GM18867 (cell line): ENCODE data around the gene LRP1B.

Experiments
- ATAC-seq: cut with Tn5 transposase; IDR thresholded peaks from one replicate; pipeline ENCODE4 v1.9.1; 2021; ENCODE audit warnings: mild to moderate bottlenecking, moderate library complexity; ENCODE audit not compliant: unreplicated experiment

Gene LRP1B

GRCh38 chr2:140761807-140762206, 1369.0 kb downstream of the LRP1B start:
- ATAC-seq: no peak

DNA sequence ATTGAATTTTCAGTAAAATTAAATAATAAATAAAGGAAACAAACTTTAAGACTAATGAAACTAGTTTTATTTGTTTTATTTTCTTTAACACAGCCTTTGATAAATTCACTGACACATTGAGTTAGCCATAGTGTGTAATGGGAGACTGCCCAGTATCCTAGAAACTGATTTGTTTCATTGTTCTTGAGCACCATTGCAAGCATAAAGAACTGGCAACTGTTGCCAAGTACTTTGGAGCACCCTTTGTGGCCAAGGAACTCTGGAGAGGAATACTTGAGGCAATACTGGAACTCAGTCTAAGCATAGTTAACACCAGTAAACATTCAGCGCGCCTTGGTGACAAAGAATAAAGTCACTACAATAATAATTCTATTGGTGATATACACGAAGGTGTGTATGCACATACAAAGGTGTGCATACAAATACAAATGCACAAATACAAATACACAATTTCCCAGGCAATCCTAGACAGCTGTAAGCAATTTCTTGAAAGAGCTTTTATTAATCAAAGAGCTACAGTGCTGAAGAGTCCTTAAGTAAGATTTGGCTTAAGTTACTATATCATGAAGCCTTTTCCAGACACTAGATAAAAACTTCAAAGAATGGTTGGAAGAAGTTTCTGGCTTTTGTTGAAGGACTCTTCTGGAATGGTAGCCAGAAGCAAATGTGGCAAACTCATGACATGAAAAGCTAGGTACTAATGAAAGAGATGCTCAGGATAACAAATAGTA, 1371.2 kb downstream of the LRP1B start:
- ATAC-seq: no peak

- peak; percentile 89 for ATAC-seq
Measured at GRCh38 chr2:140747665-140748064, 1383.2 kb downstream of the LRP1B start.

DNA sequence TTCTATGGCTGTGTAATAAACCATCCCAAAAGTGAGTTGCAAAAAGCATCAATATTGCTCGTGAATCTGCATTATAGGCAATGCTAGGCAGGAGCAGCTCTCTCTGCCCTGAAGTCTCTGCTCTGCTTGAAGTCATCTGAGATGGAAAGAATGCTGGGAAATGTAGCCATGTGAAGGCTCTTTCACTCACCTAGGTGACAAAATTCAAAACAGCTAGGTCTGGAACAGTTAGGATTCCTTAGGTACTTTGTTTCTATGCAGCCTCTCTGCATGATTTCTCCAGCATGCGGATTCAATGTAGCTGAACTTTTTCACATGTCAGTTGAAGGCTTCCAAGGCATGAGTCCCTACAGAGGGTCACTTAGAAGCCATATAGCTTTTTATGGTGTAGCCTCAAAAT, 1383.7 kb downstream of the LRP1B start:
- ATAC-seq: peak; percentile 3

DNA sequence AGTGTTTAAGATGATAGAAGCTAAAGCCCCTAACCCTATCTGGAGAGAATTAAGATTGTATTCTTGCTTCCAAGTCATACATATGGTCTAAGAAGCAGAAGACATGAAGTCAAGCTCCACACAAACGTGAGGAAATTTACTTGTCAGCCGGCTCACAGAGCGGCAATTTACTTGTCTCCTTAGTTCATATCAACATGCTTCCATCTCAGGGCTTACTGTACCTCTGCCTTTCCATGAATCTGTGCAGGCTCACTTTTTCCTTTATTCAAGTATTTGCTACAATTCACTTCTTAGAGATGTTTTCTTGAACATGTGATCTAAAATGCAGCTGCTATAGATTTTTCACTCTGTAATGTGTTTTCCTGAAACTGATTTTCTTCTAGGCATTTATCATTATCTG, 1386.4 kb downstream of the LRP1B start:
- no peak for ATAC-seq

DNA sequence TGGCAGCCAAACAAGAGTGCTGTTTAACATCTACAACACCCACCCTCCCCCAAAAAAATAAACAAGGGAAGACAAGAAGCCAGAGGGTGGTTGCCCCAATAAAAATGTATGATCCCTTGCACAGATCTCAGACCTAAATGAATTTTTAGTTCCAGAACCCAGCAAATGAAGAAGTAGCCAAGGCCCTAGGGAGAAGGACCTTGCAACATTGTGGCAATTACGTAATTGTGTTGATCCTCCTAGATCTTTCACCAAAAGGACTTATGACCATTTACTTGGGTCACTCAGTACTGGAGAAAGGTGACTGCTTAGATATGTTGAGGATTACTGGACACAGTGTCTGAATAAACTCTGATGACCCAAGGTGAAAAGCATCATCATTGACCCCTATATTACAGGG, 1393.8 kb downstream of the LRP1B start:
- no peak for ATAC-seq

DNA sequence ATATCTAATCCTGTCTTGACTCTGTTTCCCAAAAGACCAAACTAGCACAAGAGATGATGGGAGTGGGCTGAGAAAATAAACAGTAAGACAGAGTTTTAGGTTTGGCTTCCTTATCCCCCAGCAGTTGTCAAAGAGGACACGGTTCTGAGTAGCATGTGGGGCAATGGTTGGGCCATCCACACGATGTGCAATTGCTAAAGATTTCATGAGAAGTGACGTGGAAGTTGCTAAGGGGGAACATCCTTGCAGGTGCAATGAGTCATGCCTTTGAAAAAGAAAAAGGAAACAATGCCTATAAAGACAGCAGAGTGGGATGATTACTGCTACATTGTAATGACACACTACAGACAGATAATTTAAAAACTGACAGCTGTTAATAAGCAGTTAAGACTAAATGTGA, 1395.8 kb downstream of the LRP1B start:
- no peak for ATAC-seq

GRCh38 chr2:140718999-140719398, 1411.8 kb downstream of the LRP1B start:
- ATAC-seq: no peak

GRCh38 chr2:140717481-140717880, 1413.3 kb downstream of the LRP1B start:
- ATAC-seq: no peak

GRCh38 chr2:140714586-140714985, 1416.2 kb downstream of the LRP1B start:
- ATAC-seq: no peak

GRCh38 chr2:140711867-140712266, 1418.9 kb downstream of the LRP1B start:
- ATAC-seq: no peak

- no peak for ATAC-seq
Measured at GRCh38 chr2:140701726-140702125, 1429.1 kb downstream of the LRP1B start.

DNA sequence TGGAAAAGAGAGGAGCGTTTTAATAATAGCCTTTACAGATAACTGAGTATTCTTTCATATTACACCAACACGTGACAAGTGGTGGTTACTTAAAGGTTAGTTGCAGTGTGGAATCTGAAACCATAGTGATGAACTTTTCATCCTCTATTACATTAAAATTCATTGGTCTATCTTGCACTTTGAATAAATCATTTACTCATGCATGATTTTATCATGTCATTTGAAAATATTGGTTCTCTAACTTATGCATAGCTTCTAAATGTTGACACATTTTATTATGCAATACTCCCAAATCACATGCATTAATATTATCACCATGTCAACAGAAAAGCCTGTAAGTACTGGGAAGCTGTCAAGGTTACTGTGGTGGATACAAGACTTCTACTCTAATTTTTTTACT, 1432.2 kb downstream of the LRP1B start:
- no peak for ATAC-seq

- no peak for ATAC-seq
Measured at GRCh38 chr2:140696449-140696848, 1434.4 kb downstream of the LRP1B start.

- no peak for ATAC-seq
Measured at GRCh38 chr2:140695155-140695554, 1435.7 kb downstream of the LRP1B start.

- no peak for ATAC-seq
Measured at GRCh38 chr2:140687825-140688224, 1443.0 kb downstream of the LRP1B start.

DNA sequence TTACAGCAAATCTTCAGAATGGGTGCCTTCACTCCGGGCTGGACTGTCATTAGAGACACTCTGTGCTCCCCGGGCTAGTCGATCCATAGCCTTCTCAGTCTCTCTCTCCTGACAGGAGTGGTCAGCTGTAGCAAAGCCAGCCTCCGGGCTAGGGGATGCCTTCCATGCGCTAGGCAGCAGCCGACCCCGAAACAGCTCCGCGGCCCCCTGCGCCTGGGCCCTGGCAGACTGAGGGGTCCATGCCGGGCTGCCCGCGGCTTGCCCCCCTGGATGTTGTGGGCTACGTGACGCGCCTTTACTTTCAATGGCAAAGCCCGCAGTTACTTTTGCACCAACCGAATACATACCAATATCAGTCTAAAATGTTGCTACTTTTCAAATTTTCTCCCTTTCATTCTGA, 1447.2 kb downstream of the LRP1B start:
- ATAC-seq: no peak

DNA sequence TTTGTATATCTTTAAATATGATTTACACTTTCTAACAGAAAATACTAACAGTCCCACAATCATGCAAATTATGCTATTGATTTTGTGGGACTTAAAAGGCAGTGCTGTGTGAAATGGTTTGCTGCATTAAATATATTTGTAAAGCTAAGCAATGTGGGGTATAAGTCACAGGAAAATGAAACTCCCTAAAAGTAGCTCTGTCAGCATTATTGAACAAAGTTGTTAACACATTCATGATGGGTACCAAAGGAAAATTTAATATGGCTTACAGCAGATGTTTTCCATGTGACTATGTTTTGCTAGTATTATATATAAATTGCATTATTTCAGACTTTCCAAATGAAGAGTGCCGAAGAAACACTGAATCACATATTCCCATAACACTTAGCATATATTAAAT, 1450.0 kb downstream of the LRP1B start:
- no peak for ATAC-seq

DNA sequence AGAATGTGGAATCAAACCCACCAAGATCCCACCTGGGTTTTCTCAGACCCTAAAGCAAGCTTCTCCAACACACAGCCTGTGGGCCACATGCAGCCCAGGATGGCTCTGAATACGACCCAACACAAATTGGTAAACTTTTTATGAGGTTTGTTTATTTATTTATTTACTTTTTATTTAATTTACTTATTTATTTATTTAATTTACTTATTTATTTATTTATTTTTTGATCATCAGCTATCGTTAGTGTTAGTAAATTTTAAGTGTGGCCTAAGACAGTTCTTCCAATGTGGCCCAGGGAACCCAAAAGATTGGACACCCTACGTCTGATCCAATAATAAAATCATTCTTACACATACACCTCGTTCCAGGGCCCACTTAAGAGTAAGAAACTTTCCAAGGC, 1451.1 kb downstream of the LRP1B start:
- ATAC-seq: no peak

DNA sequence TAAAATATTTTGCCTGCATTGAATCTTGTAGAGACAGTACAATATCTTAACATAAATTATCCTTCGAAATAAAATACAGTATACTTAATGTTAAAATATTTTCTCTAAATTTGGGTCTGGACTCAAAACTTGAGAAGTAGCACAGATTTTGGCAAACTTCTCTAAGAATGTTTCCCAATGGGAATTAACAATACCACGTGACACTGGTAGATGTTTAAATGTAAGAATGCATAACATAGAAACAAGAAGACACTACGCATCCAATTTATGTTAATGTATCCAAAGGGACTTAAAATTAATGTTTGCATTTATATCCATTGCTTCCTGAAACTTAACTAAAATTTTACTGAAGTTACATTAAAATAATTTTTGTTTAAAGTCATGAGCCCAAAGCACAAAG, 1460.9 kb downstream of the LRP1B start:
- no peak for ATAC-seq

DNA sequence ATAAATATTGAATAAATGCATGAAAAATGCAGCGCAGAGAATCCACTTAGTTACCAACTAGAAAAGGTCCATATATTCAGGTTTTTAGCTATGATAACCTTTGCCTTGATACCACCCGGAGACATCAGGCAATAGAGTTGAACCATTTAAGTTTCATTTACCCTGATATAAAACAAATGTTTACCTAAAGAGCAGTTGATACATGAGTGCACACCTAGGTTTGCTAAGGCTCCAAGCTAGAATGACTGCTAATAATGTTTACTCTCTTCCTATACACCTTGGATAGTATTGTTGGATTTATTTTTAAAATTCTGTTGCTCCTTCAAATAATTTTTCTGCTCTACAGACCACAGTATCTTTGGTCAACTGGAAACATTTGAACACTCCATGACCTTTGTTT, 1463.6 kb downstream of the LRP1B start:
- ATAC-seq: no peak

GRCh38 chr2:140662504-140662903, 1468.3 kb downstream of the LRP1B start:
- no peak for ATAC-seq
